GM04503 (cell line): ENCODE results near the gene TRIML2.
"Not testable (repeated sequence)": the region's sequence is repeated elsewhere in the genome, so short reads cannot be mapped to it uniquely, and the experiment has no call there.

Experiments used
- DNase-seq: peaks from one replicate; pipeline ENCODE4 v3.0.0-alpha.2; 2012; ENCODE audit warnings: low read depth

The TRIML2 gene

DNA sequence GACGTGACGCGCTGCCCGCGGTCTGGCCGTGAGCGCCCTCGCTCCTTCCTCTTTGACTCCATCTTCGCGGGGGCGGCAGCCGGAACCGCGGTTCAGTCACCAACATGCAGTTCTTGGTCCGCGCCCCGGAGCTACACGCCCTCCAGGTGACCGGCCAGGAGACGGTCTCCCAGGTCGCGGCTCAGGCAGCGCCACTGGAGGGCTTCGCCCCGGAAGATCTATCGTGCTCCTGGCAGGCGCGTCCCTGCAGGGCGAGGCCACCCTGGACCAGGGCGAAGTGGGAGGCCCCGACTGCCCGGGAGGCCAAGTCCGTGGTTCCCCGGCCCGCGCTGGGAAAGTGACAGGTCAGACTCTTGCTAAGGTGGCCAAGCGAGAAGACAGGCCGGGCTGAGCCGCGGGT, 2.9 kb downstream of the TRIML2 start:
- DNase-seq = no peak

DNA sequence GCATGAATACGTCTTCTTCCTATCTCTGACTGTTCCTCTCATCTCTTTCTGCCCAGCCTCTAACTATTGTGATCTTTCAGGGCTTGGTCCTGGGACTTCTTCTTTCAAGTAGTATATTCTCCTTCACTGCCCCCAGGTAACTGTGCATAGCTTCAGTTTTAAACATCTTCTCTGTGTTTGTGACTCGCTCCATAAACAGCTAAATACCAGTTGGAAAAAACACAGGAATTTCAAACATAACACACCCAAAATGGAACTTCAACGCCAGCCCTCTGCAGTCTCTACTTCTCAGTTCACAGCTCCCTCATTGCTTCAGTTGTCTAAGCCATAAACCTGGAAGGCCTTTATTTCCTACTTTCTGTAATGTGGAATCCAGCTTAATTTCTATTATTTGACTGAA, 16.6 kb downstream of the TRIML2 start:
- no peak for DNase-seq

DNA sequence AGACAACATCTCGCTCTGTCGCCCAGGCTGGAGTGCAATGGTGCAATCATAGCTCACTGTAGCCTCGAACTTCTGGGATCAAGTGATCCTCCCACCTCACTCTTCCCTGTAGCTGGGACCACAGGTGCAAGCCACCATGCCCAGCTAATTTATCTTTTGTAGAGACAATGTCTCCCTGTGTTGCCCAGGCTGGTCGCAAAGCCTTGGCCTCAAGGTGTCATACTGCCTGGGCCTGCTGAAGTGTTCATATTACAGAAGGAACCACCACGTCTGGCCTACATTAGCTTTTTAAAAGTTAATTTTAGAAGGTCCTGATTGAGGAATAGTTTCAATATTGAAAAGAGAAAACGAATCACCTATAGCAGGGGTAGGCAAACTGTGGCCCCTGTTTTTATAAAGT, 22.5 kb downstream of the TRIML2 start:
- DNase-seq = no peak

DNA sequence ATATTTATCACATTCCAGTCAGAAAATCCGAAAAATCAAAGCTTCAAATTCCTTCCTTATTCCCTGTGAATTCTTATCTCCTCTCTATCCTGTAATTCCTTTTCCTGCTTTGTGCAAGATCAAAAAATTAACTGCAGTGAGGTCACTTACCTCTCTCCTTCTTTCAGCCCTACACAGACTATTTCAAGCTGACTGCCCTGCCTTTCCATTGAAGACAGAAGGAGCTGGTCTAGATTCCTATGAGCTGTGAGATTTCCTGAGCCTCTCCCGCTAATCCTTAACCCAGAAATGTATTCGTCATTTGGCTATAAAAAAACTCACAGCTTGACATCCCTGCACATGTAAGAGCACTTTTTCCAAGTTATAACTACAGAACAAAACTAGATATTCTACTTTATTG, 26.6 kb downstream of the TRIML2 start:
- no peak for DNase-seq

DNA sequence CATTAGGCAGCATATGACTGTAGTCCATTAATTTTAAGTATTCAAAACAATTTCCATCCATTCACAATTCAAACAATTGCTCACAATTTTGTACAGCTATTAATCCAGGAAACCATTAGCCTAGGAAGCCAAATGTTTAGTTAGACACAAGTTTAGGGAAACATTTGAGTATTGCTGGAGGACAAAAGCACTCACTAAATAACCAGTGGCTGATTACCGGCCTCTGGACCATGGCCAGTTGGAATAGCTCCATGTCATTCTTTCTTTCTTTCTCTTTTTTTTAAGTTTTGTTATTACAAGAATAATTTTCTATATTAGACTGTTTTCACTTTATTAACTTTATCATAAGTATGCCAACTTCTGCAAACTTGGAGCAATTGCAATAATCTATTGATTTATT, 31.3 kb downstream of the TRIML2 start:
- DNase-seq = no peak

DNA sequence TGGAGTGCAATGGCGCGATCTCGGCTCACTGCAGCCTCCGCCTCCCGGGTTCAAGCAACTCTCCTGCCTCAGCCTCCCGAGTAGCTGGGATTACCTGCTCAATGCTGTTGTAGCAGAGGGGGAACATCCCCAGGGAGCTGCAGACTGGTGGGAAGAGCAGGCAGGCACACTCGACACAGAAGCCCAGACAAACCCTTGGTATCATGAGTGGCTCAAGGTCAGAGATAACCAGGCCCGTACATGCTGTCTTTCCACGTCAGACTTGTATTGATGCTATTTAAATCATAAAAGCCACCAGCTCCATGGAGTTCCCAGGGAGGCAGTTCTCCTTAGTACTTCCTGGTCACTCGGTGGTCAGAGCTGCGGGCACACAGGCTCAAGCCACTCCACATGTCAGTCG, 33.2 kb downstream of the TRIML2 start:
- no peak for DNase-seq

DNA sequence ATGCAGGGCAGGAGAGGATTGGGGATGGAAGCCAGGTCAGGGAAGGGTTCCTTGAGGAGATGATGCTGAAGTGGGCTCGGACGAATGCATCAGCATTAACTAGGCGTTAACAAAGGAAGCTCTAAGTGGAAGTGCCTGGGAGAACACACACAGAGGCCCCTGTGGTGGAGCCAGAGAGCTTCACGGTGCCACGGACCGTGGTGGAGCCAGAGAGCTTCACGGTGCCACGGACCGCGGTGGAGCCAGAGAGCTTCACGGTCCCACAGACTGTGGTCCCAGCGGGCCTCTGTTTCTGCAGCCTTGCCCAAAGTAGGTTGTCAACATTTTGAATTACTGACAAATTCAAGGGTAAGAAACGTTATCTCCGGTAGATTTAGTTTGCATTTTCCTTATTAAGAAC, 48.3 kb downstream of the TRIML2 start:
- no peak for DNase-seq

DNA sequence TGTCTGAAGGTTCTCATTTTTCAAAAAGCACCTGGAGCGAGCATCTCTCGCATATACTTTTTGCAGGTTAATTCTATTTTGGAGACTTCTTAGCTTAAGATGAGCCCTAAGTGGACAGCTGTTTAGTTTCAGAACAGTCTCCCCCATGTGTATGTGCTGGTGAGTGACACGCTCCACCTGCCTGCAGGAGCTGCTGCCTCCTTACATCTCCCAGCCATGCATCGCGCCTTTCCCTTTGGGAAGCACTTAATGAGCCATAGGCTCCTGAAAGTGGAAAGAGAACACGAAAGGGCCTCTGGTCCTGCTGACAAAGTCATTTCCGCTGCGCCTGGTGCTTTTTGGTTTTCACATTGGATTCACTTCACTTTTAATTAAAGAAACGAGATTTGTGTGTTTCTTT, 56.1 kb downstream of the TRIML2 start:
- no peak for DNase-seq

DNA sequence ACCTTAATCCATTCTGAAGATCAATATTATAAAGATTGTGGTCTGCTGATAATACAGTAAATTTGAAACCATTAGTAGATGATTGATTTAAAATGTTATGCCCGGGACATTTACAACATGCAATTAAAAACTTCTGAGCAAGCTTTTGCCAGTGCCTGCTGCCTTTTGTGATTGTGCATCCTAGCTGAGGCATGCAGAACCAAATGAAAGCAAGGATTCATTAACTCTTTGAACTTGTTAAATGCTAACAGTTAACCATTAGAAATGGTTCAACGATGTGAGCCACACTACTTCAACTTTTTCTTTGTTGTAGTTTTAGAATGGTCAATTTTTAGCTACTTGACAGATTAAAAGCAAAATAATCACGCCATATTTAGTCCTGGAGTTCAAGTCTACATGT, 62.7 kb downstream of the TRIML2 start:
- no peak for DNase-seq

DNA sequence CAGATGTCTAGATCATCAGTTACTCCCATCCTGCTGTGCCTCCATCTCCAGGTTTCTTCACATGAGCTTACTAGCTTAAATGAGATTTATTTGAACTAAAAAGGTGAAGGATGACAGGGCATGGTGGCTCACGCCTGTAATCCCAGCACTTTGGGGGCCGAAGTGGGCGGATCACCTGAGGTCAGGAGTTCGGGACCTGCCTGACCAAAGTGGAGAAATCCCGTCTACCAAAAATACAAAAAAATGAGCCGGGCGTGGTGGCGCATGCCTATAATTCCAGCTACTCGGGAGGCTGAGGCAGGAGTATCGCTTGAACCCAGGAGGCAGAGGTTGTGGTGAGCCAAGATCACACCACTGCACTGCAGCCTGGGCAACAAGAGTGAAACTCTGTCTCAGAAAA, 63.9 kb downstream of the TRIML2 start:
- not testable (repeated sequence) for DNase-seq

DNA sequence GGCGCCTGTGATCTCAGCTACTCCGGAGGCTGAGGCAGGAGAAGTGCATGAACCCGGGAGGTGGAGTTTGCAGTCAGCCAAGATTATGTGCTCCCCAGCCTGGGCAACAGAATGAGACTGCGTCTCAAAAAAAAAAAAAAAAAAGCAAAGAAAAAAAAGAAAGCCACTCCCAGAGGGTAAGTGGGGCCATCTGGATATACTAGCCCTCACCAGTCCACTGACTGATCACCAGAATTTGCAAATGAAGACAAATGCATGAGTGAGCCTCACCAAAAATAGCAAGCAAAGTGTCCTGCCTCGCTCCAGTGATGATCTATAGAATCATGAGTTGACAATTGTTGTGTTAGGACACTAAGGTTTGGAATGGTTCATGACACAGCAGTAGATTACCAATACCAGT, 66.2 kb downstream of the TRIML2 start:
- no peak for DNase-seq

DNA sequence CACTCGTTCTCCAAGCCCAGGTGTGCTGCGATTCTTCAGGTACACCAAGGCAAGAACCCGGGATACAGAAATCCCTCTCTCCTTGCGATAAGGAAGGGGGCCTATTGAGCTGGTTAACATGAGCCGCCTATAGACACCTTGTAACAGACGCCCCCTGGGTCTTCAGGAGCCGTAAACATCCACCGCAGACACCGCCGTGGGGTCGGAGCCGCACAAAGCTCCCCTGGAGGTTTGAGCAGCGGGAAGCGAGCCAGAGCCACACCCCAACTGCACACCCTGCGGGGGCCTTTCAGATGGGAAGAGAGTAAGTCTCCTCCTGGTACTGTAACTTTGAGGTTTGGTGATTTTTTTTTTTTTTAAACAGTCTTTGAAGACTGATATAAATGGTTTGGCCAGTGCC, 67.2 kb downstream of the TRIML2 start:
- DNase-seq = no peak

DNA sequence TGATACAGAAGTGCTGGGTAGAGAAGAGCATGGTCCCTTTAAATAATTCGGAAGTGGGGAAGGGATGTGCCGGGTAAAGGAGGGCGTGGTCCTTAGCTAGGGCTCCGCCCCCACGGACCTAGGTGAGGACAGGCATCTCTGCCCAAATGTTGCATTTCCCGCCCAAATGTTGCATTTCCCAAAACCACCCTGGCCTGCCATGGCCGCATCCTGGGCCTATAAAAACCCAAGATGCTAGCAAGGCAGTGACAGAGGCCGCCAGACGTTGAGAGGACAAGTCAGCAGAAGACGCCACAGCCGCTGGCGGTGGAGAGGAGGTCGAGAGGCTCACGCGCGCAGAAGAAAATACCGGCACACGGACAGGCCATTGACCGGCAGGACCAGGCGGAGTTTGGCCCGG, 67.7 kb downstream of the TRIML2 start:
- DNase-seq = no peak
